Body of pancreas (tissue), 4 donors: ENCODE data around the gene CLEC16A. TPM values are rescaled to one million over a fixed set of nuclear protein-coding genes. Genes with fewer than 3 reads are reported as not detected.

Experiments
- ATAC-seq: fragments of 150-250 bp; one replicate; pipeline ENCODE4 v1.9.1; 2016
- DNase-seq, 4 donors: peaks; one replicate each; pipeline ENCODE4 v3.0.0-alpha.2; 2019
- H3K27ac ChIP-seq, 4 donors: fragments of 200-600 bp; sonication (generic); 1 replicate in 3 of 4; 2 replicates in 1 of 4; pipeline versions ENCODE4 v1.5.1 to v1.6.1; 2016 to 2019; ENCODE audit warnings: mild to moderate bottlenecking in 1 of 4, mixed read lengths in 1 of 4, moderate library complexity in 1 of 4
- H3K27me3 ChIP-seq, 2 donors: fragments of 200-600 bp; sonication (generic); one replicate each; pipeline ENCODE4 v1.6.0; 2016; ENCODE audit warnings: mild to moderate bottlenecking in 1 of 2
- H3K36me3 ChIP-seq, 2 donors: fragments of 200-600 bp; sonication (generic); replicated peaks in 1 of 2; 2 replicates each; pipeline ENCODE4 v1.5.1; 2016; ENCODE audit warnings: low read depth in 2 of 2; ENCODE audit not compliant: insufficient read depth in 1 of 2
- H3K4me1 ChIP-seq: fragments of 200-600 bp; sonication (generic); one replicate; pipeline ENCODE4 v1.6.0; 2016
- H3K4me3 ChIP-seq, 2 donors: fragments of 200-600 bp; sonication (generic); 1 replicate in 1 of 2; 2 replicates in 1 of 2; pipeline ENCODE4 v1.5.1; 2016 to 2019
- H3K9me3 ChIP-seq, 3 donors: fragments of 200-600 bp; sonication (generic); 1 replicate in 2 of 3; 2 replicates in 1 of 3; pipeline ENCODE4 v1.5.1; 2016
- POLR2A ChIP-seq, 3 donors: fragments of 450-650 bp; IDR thresholded peaks; one replicate each; pipeline ENCODE4 v1.6.1; 2016; ENCODE audit warnings: antibody characterized with exemption in 3 of 3, mild to moderate bottlenecking in 2 of 3
- WGBS, 2 donors: methylation state at CpG; one replicate each; pipeline ENCODE4 v1.1.5; 2017; 5-methylcytosine and 5-hydroxymethylcytosine counted together
- intact Hi-C: fragments of 100-400 bp; cut with DNase I; formaldehyde crosslinking; loops from one replicate; pipeline ENCODE4 v1.15.1; 2023
- total RNA-seq, 2 donors: library from RNA; depleted of rRNA; stranded (reverse); fragments of >200 nt; gene quantifications; one replicate each; pipeline ENCODE4 v1.1.0, GENCODE V29; 2016
- TF ChIP-seq, protein P1 (sequence below), 7 experiments: fragments of 450-650 bp in 4 of 7; fragments of 200-600 bp in 3 of 7; sonication (generic) in 3 of 7; IDR thresholded peaks; one replicate each; pipeline ENCODE4 v1.5.1; 2016 to 2019; ENCODE audit warnings: antibody characterized with exemption in 7 of 7

CLEC16A gene
- total RNA-seq, 2 donors from 2014 or later = 15.0 to 21.4 TPM

DNA sequence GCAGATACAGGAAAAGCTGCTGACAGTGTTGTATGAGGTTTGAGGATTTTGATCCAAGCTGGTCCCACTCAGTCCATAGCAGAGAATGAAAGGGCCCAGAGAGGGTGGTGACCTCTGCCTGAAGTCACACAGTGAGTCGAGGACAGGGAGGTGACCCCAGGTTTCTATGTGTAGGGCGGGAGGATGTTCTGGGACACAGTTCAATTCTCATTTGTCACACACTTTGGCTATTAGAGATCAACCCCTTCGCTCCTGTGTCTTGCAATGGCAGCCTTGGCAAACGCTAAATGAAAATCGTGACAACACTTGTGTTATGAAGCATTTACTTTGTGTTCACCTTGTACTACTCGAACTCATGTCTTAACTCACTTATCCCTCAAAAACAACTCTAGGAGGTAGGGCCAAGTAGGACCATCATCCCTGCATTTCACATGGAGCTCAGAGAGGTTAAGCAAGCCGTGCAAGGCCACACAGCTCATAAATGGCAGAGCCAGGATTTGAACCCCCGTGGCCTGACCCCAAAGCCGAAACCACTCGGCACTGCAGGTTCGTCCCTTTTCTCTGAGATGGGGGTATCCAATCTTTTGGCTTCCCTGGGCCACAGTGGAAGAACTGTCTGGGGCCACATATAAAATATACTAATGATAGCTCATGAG, 12.3 kb upstream of the CLEC16A start:
- Histone ChIP-seq H3K27ac (no peak overlapping the region), H3K27me3 (no peaks in the 10 kb centered on the region), H3K9me3 (no peaks in the 10 kb centered on the region), H3K36me3 (peaks cover 0 to 4% of the 10 kb centered on the region in 2 donors), H3K4me3 (no peak overlapping the region), H3K4me1 (peaks cover 37% of the 10 kb centered on the region)
- TF ChIP-seq POLR2A (IDR thresholded peaks at IDR 0.05) = no peak
- TF ChIP-seq, protein P1, sequence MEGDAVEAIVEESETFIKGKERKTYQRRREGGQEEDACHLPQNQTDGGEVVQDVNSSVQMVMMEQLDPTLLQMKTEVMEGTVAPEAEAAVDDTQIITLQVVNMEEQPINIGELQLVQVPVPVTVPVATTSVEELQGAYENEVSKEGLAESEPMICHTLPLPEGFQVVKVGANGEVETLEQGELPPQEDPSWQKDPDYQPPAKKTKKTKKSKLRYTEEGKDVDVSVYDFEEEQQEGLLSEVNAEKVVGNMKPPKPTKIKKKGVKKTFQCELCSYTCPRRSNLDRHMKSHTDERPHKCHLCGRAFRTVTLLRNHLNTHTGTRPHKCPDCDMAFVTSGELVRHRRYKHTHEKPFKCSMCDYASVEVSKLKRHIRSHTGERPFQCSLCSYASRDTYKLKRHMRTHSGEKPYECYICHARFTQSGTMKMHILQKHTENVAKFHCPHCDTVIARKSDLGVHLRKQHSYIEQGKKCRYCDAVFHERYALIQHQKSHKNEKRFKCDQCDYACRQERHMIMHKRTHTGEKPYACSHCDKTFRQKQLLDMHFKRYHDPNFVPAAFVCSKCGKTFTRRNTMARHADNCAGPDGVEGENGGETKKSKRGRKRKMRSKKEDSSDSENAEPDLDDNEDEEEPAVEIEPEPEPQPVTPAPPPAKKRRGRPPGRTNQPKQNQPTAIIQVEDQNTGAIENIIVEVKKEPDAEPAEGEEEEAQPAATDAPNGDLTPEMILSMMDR (IDR thresholded peaks at IDR 0.05) = no peak
- ATAC-seq (no peak), DNase-seq (no peak)
- 95 to 96% methylated on average over 11 of the region's 11 CpGs for WGBS, 2 donors
- intact Hi-C loops = no loop called here

DNA sequence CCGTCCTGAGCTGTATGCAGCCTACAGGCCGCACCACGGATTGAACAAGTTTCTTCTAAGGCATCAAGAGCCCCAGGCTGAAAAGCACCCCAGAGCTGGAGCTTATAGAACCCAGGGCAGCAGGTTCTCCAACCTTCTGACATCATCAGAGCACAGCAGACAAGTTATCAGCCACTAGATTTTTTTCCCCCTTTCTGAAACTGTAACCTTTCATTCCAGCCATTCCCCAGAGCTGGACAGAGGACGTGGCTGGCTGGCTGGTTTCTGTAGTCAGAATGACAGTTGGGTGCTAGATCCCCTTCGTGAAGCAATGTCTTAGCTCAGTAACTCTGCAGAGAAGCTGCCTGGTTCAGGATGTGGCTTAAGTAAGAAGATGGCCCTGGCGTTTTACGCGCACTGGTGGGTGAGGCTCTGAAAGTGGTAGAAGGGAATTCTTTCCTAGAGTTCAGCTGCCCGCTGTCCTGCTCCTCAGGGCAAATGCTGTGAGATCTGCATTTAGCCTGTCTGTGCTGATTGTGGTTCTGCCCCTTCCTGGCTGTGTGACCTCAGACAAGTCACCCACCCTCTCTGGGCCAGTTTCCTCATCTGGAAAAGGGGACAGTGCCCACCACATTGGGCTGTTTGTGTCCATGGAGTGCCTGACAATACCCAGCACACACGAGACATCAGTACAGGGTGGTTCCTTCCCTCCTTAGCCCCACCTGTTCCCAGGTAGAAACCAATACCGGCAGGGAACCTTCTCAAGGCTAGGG, 11.2 kb upstream of the CLEC16A start:
- no peak for ATAC-seq
- Histone ChIP-seq H3K4me1 (peaks cover 48% of the 10 kb centered on the region), H3K9me3 (no peaks in the 10 kb centered on the region), H3K36me3 (peaks cover 0 to 4% of the 10 kb centered on the region in 2 donors), H3K27ac (no peak overlapping the region), H3K27me3 (no peaks in the 10 kb centered on the region), H3K4me3 (no peak overlapping the region)
- WGBS, 2 donors = 79 to 81% methylated on average over 3 to 11 of the region's 11 CpGs
- no peak for TF ChIP-seq POLR2A (IDR thresholded peaks at IDR 0.05)
- TF ChIP-seq, protein P1 (IDR thresholded peaks at IDR 0.05) = no peak
- intact Hi-C loops = no loop called here
- no peak for DNase-seq

DNA sequence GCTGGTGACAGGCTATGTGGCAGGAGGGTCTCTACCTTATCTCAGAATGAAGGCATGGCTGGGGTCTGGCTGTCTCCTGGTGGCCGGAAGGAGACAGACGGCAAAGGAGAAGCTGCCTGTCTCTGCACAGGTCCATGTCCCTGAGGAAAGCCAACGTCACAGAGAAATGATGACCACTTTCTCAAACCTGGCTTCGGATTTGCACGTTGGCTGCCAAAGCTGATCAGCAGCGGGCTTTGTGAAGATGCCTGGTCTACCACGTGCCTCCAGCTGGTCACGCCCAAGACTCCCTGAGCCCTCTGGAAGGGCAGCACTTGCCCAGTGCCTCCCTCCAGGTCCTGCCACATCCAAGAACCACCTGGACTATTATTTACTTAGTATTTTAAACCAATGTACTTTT, 10.5 kb upstream of the CLEC16A start:
- DNase-seq = no peak
- no peak overlapping the region for H3K27ac ChIP-seq
- ATAC-seq = no peak
- H3K9me3 ChIP-seq = no peaks in the 10 kb centered on the region
- TF ChIP-seq POLR2A (IDR thresholded peaks at IDR 0.05) = no peak
- TF ChIP-seq, protein P1 (IDR thresholded peaks at IDR 0.05) = no peak
- no peaks in the 10 kb centered on the region for H3K27me3 ChIP-seq
- H3K36me3 ChIP-seq = peaks cover 0 to 3% of the 10 kb centered on the region in 2 donors
- 82 to 90% methylated on average over 8 of the region's 8 CpGs for WGBS, 2 donors
- intact Hi-C loops = no loop called here
- peaks cover 55% of the 10 kb centered on the region for H3K4me1 ChIP-seq
- no peak overlapping the region for H3K4me3 ChIP-seq

DNA sequence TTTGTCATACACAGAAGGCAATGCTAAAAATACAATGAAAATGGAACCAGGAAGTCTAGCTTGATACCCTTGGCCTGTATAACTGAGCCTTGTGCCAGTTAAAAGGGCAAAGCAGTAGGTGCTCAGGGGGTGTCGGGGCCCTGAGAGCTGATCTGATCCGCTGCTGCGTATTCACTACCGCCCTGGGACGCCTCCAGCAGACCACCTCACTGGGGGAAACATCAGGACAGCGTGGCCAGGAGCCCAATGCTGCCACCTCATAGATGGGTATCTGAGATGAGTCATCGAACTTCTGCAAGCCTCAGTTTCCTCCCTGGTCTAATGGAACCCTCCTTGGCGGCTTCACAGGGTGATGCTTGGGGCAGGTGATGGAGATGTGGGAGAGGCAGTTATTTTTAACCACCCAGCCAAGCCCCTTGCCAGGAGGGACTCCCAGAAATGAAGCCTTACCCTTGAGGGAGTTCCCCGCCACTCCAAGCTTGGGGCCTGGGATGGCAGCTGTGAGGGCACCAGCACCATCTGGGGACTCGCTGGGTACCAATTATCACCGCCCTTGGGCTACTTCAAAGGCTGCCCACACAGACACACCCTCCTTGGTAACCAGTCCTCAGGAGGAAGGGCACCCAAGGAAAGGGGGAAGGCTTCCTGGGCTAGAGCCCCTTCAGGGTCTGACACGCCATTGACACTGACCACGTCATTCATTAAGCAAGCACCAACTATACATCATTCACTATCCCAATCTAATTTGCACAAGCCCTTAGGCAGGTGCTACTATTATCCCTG, 9.8 kb upstream of the CLEC16A start:
- no peak for DNase-seq
- no peaks in the 10 kb centered on the region for H3K9me3 ChIP-seq
- H3K36me3 ChIP-seq = no peaks in the 10 kb centered on the region
- 95 to 97% methylated on average over 10 to 13 of the region's 13 CpGs for WGBS, 2 donors
- TF ChIP-seq, protein P1 (IDR thresholded peaks at IDR 0.05) = no peak
- TF ChIP-seq POLR2A (IDR thresholded peaks at IDR 0.05) = no peak
- H3K27ac ChIP-seq = no peak overlapping the region
- ATAC-seq = no peak
- intact Hi-C loops = no loop called here
- peaks cover 60% of the 10 kb centered on the region for H3K4me1 ChIP-seq
- H3K27me3 ChIP-seq = no peaks in the 10 kb centered on the region
- H3K4me3 ChIP-seq = no peak overlapping the region
